Measurements from ENCODE around the gene THSD7A.

THSD7A gene

DNA sequence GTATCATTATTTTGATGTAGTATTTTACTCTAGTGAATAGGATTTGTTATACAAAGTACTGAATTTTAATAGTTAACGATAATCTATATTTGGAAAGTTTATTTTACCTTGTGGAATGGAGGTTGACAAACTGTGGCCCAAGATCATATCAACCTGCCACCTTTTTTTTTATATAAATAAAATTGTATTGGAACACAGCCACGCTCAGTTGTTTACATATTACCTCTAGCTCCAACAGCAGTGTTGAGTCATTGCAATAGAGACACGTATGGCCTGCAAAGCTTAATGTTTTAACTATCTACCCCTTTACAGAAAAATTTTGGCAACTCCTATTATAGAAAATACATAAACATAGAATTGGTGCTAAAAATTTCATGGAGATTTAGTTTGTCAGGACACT lies 239.3 kb downstream of the THSD7A start:
- DNase-seq (no peak), ATAC-seq (no peak)
- Mint-ChIP-seq H3K27ac (no peak overlapping the region), H3K4me3 (no peak overlapping the region), H3K36me3 (ENCODE audit: low read depth) (no peaks in the 10 kb centered on the region), H3K4me1 (no peaks in the 10 kb centered on the region), H3K9me3 (no peaks in the 10 kb centered on the region), H3K27me3 (no peaks in the 10 kb centered on the region)

DNA sequence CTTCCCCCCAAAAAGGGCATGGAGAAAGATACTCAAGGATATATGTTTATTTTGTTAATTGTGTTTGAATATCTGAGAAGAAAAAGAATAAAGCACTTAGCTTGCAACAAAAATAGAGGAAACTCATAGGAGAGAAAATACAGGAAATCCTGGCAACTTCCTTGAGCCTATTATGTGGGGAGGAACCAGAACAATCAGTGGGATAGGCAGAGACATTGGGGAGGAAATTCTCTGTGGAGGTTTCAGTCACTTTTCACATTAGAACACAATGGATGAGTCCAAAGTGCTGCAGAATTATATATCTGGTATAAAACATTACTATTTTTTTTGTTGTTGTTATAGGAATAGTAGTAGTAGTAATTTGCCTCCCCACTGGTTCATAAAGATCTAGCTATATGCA lies 240.1 kb downstream of the THSD7A start:
- Mint-ChIP-seq H3K9me3 (no peaks in the 10 kb centered on the region), H3K4me3 (no peak overlapping the region), H3K27ac (no peak overlapping the region), H3K4me1 (no peaks in the 10 kb centered on the region), H3K36me3 (ENCODE audit: low read depth) (no peaks in the 10 kb centered on the region), H3K27me3 (no peaks in the 10 kb centered on the region)
- DNase-seq (no peak), ATAC-seq (no peak)

DNA sequence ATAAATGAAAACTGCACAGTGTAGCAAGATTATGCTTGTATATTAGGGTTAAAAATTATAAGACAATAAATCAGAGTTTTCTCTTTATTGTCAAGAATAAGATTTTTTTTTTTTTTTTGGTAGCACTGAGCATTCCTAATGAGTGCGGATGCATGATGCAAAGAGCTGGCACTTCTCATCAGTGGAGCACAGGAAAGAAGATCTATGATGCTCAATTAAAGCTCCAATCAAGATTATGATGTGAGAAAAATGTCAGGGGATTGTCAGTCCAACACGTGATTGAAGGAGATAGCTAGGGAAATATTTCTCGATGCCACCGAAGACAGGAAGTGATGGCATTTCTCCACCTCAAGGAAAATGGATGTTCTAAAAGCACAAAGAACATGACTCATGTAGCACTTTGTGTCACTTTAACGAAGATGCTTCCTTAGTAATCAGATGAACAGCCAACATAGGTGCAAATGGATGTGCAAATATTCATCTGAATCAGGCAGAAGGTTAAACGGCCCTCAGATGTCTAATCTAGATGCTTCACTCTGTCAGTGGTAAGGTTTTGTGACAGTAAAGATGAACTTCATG lies 240.9 kb downstream of the THSD7A start:
- no peaks in the 10 kb centered on the region for H3K4me1 Mint-ChIP-seq
- no peak overlapping the region for H3K4me3 Mint-ChIP-seq
- no peaks in the 10 kb centered on the region for H3K9me3 Mint-ChIP-seq
- H3K27ac Mint-ChIP-seq, result no peak overlapping the region
- ATAC-seq (no peak), DNase-seq (no peak)
- H3K27me3 Mint-ChIP-seq, result no peaks in the 10 kb centered on the region
- no peaks in the 10 kb centered on the region for H3K36me3 Mint-ChIP-seq (ENCODE audit: low read depth)

DNA sequence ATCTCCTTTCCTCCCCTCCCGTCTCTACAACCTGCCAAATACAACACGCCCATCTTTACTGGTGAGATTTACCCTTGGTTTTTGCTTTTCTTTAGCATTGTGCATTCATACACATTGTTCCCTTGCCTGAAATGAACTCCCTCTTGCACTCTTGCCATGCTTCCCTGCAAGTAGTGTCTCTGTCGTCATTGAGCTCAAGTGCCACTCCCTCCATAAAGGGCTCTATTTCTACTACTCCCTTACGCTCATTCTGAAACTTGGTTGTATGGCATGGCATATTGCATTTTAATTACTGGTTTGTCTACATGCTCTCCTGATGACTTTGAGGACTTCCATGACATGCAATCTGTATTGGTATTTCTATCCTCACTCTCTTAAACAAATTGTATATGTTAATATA lies 242.7 kb downstream of the THSD7A start:
- no peak for ATAC-seq
- Mint-ChIP-seq H3K27me3 (no peaks in the 10 kb centered on the region), H3K4me3 (no peak overlapping the region)

DNA sequence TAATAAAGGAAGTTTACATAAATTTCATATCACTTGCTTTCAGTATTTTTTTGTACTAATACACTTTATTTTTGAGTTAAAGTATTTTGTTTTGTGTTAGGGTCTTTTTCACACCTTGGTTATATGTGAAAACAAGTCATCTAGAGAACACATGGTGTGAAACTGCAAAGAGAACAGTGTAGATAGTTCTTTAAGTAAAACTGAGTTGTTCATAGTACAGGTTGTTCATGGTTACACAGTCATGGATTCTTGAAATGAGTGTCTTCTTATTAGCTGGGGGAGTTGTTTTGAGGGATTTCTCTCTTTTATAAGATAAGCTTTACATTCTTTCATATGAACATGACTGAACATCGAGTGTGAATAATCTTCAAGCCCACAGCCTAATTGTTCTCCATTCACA lies 244.2 kb downstream of the THSD7A start:
- Mint-ChIP-seq H3K9me3 (no peaks in the 10 kb centered on the region), H3K27me3 (no peaks in the 10 kb centered on the region), H3K27ac (no peak overlapping the region), H3K4me3 (no peak overlapping the region), H3K36me3 (ENCODE audit: low read depth) (no peaks in the 10 kb centered on the region), H3K4me1 (no peaks in the 10 kb centered on the region)
- ATAC-seq (no peak), DNase-seq (no peak)

More for the DNA sequence above, 242.7 kb downstream of the THSD7A start:
- Mint-ChIP-seq H3K9me3 (no peaks in the 10 kb centered on the region), H3K36me3 (ENCODE audit: low read depth) (no peaks in the 10 kb centered on the region), H3K27ac (no peak overlapping the region), H3K4me1 (no peaks in the 10 kb centered on the region)
- DNase-seq, result no peak

DNA sequence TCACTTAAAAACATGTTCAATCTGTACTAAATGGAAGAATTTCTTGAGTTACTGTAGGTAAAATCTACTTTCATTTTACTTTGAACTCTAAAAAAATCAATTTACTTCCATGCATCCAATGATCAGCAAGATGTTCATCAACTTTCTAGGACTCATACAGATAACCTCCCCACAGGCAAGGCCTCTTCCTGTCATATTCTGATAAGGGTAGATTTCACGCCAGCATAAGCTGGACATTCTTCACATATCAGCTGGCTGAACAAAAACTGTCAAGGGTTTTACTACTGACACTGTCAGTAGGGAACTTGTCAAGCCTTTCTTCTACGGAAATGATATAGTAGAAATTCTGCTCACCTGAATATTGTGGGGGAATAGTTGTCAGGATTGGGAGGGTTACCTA lies 244.9 kb downstream of the THSD7A start:
- no peaks in the 10 kb centered on the region for H3K9me3 Mint-ChIP-seq
- no peak overlapping the region for H3K27ac Mint-ChIP-seq
- no peaks in the 10 kb centered on the region for H3K4me1 Mint-ChIP-seq
- H3K27me3 Mint-ChIP-seq, result no peaks in the 10 kb centered on the region
- DNase-seq (no peak), ATAC-seq (no peak)
- no peaks in the 10 kb centered on the region for H3K36me3 Mint-ChIP-seq (ENCODE audit: low read depth)
- H3K4me3 Mint-ChIP-seq, result no peak overlapping the region

DNA sequence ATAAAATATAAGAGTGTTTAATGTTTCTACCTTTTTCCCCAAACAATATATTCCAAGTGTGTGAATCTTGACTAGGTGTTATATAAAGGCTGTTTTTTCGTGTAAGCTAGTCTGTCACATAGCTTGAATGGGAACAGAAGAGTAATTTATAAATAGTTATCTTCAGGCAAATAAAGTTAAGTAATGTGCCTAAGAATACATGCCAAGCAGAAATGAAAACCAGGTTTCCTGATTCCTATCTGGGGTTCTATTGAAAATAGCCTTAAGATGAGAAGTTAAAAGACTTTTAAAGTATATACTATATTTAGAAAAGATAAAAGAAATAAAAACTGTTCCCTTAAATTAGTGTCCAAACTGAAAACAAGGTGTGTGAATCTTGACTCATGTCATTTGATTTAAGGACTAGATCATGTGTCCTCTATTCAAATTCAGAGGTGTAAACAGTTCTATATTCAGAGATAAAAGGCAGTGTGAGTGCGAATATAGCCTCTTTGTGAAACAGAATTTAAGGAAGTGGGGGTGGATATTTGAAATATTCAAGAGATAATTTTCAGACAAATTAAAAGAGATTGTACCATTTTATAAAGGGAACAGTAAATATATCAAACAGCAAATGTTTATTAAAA lies 247.5 kb downstream of the THSD7A start:
- DNase-seq (no peak), ATAC-seq (no peak)
- H3K36me3 Mint-ChIP-seq (ENCODE audit: low read depth), result no peaks in the 10 kb centered on the region
- no peaks in the 10 kb centered on the region for H3K4me1 Mint-ChIP-seq
- no peak overlapping the region for H3K27ac Mint-ChIP-seq
- no peaks in the 10 kb centered on the region for H3K9me3 Mint-ChIP-seq
- no peaks in the 10 kb centered on the region for H3K27me3 Mint-ChIP-seq
- H3K4me3 Mint-ChIP-seq, result no peak overlapping the region

DNA sequence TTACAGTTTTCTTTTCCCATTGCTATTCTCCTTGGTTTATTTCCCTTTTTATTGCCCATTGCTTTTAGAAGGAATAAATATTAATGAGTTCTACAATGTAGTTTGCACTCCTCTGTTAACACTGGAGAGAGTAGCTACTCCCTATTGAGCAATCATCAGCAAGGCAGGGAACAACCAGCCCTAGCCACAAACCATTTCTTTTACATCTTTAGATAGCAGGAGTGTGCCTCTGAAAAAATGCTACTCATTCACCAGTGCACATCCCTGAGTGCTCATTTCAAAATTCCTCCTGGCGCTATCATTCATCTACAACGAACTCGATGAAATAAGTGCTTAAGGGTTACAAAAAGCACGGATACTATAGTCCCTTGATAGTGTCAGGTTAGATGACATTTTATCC lies 252.9 kb downstream of the THSD7A start:
- H3K4me1 Mint-ChIP-seq, result no peaks in the 10 kb centered on the region

DNA sequence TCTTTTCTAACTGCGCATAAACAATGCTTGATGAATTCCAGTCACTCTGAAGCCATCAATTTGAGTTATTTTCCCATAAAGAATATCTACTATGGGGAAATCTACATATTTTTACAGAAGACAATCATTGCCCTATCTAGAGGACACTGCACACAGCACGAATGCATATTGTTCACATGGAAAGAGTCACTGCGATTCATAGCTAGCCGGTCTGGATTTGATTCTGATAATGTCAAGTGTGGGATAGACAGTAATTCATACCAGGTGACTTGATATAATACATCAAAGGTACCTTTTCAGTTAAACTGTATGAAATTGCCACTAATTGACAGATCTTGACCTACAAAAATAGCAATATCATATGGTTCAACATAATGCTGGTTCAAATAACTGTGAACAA lies 255.7 kb downstream of the THSD7A start:
- no peaks in the 10 kb centered on the region for H3K9me3 Mint-ChIP-seq
- no peak for ATAC-seq
- no peak overlapping the region for H3K27ac Mint-ChIP-seq
- DNase-seq, result no peak
- no peaks in the 10 kb centered on the region for H3K27me3 Mint-ChIP-seq
- no peak overlapping the region for H3K4me3 Mint-ChIP-seq
- H3K36me3 Mint-ChIP-seq (ENCODE audit: low read depth), result no peaks in the 10 kb centered on the region
- no peaks in the 10 kb centered on the region for H3K4me1 Mint-ChIP-seq

More for the DNA sequence above, 252.9 kb downstream of the THSD7A start:
- H3K36me3 Mint-ChIP-seq (ENCODE audit: low read depth), result no peaks in the 10 kb centered on the region
- DNase-seq (no peak), ATAC-seq (no peak)
- no peak overlapping the region for H3K4me3 Mint-ChIP-seq
- H3K9me3 Mint-ChIP-seq, result no peaks in the 10 kb centered on the region
- no peak overlapping the region for H3K27ac Mint-ChIP-seq
- H3K27me3 Mint-ChIP-seq, result no peaks in the 10 kb centered on the region

DNA sequence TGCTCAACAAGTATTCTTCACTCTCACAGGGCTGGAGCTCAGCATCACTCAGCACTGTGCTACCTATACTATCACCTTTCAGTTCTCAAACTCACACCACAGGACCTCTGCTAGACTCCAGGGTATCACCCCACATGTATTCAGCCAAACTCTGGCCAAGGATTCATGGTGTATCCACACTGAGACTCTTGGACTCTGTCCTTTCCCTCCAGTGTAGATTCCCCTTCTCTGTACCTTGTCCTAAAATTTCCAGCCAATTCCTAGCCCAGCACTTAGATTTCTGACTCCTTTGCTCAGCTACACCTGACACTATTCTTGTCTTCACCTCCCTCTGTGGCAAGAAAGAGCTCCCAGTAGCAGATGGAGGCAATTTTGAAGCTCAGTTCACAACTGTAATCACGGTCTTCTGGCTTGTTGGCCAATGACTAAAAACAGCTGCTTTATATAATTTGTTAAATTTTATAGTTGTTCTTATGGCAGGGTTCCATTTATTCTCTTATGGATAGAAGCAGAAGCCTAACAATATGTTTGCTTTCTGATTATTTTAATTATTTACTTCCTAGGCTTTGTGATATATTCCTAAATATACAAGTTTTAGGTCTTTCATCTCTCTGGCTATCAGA lies 258.8 kb downstream of the THSD7A start:
- DNase-seq, result no peak
- no peak for ATAC-seq
- Mint-ChIP-seq H3K4me3 (no peak overlapping the region), H3K9me3 (no peaks in the 10 kb centered on the region), H3K4me1 (no peaks in the 10 kb centered on the region), H3K36me3 (ENCODE audit: low read depth) (no peaks in the 10 kb centered on the region), H3K27me3 (no peaks in the 10 kb centered on the region), H3K27ac (no peak overlapping the region)

DNA sequence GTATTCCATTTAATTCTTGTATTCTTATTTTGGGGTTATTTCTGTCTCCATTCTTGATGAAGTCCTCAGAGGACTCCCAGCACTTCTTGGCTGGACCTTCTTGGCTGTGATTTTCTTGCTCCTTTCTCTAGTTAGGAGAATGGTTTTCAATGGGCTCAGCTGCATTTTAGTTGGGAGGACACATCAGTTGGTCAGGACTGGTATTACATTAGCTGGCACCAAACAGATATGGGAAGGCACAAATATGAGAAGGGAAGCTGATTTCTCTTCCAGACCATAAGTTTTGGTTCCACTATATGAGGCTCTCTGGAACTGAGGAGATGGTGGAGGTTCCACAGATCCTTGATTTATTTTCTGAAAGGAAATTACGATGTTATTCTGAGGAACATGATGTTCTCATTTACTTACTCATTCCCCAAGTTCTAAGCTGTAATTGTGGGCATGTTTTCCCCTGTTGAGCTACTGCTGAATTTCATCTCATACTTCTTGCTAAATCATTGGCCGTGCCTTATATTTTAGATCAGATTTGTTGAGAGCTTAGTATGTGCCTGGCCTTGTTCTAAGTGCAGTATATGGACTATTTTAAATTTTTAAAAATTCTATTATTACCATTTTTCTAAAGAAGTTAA lies 261.0 kb downstream of the THSD7A start:
- Mint-ChIP-seq H3K4me3 (no peak overlapping the region), H3K36me3 (ENCODE audit: low read depth) (no peaks in the 10 kb centered on the region), H3K27ac (no peak overlapping the region), H3K4me1 (no peaks in the 10 kb centered on the region), H3K9me3 (no peaks in the 10 kb centered on the region), H3K27me3 (no peaks in the 10 kb centered on the region)
- DNase-seq (no peak), ATAC-seq (no peak)

DNA sequence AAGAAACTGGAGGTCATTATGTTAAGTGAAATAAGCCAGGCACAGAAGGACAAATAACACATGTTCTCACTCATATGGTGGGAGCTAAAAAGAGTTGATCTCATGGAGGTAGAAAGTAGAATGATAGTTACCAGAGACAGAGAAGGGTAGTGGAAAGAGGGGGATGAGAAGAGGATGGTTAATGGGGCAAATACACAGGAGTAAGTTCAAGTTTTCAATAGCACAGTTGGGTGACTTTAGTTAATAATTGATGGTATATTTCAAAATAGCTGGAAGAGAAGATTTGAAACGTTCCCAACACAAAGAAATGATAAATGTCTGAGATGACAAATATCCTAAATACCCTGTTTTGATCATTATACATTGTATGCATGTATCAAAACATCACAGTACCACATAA lies 261.8 kb downstream of the THSD7A start:
- H3K27me3 Mint-ChIP-seq, result no peaks in the 10 kb centered on the region
- no peak overlapping the region for H3K4me3 Mint-ChIP-seq
- no peak for ATAC-seq
- no peaks in the 10 kb centered on the region for H3K36me3 Mint-ChIP-seq (ENCODE audit: low read depth)
- no peak overlapping the region for H3K27ac Mint-ChIP-seq
- H3K4me1 Mint-ChIP-seq, result no peaks in the 10 kb centered on the region
- no peaks in the 10 kb centered on the region for H3K9me3 Mint-ChIP-seq
- DNase-seq, result no peak

DNA sequence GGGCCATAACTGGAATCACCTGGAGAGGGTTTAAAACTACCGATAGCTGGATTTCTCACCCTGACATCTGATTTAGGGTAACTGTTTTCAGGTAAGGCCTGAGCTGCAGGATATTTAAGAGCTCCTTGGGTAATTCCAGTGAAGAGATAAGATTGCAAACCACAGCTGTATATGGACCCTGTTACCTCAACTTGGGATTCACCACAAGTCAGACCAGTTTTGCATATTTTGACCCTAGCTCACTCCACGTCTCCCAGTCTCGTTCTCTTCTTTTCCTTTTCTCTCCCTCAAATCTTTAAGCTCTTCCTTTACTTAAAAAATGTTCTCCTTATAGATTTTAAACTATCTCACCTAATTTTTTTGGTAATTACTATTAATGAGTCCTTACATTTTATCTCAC lies 264.4 kb downstream of the THSD7A start:
- DNase-seq (no peak), ATAC-seq (no peak)
- no peaks in the 10 kb centered on the region for H3K27me3 Mint-ChIP-seq
- H3K4me3 Mint-ChIP-seq, result no peak overlapping the region
- H3K27ac Mint-ChIP-seq, result no peak overlapping the region
- no peaks in the 10 kb centered on the region for H3K9me3 Mint-ChIP-seq
- no peaks in the 10 kb centered on the region for H3K36me3 Mint-ChIP-seq (ENCODE audit: low read depth)
- H3K4me1 Mint-ChIP-seq, result no peaks in the 10 kb centered on the region

DNA sequence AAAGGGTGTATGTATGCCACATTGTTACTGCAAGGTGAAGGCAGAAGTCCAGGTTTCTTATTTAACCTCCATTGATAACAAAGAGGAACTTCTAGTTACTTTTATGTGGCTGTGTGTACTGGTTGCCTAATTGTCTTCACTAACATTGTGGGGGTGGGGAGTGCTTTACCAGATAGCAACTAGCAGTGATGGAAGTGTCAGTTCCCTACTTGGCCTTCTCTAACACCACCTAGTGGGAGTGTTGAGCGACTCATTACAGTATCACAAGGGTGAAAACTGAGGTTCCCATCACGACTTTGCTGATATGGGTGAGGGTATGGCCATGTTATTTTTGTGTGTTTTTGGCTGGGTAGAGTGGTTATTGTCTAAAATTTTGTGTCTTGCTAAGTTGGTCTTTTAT lies 274.4 kb downstream of the THSD7A start:
- Mint-ChIP-seq H3K4me3 (no peak overlapping the region), H3K9me3 (peaks cover 4% of the 10 kb centered on the region), H3K4me1 (no peaks in the 10 kb centered on the region), H3K27ac (no peak overlapping the region), H3K36me3 (ENCODE audit: low read depth) (no peaks in the 10 kb centered on the region), H3K27me3 (no peaks in the 10 kb centered on the region)
- DNase-seq (no peak), ATAC-seq (no peak)

DNA sequence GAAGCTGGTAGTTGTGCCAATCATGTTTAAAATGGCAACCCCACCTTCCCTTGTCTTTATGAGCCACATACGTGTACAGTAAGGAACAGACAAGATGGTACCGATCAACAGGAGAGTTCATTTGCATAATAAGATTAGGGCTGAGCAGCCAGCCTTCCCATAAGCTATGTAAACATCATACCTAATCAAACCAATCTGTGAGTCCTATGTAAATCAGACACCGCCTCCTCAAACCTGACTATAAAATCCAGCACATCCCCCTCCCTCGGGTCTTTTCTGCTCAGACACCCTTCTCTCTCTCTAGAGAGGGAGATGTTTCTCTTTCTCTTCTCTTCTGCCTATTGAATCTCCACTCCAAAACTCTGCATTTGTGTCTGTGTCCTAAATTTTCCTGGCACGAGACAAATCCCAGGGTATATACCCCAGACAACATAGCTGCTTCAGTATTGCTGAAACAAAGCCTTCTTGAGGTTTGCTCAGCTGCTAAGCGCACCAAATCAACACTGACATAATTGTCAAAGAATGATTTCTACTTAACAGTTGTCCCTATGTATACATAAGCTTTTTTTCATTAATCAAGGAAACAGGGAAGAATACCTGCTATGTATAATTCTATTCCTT lies 279.2 kb downstream of the THSD7A start:
- ATAC-seq, result no peak
- Mint-ChIP-seq H3K36me3 (ENCODE audit: low read depth) (no peaks in the 10 kb centered on the region), H3K9me3 (peaks cover 10% of the 10 kb centered on the region), H3K4me1 (no peaks in the 10 kb centered on the region), H3K4me3 (no peak overlapping the region), H3K27me3 (no peaks in the 10 kb centered on the region), H3K27ac (no peak overlapping the region)
- DNase-seq, result no peak

Data from activated naive CD8-positive, alpha-beta T cell treated with anti-CD3 and anti-CD28 coated beads, Interleukin-2, amount 50 U/mL, for 24 hours (primary cell).